ENCODE data around the gene FAM120A.

- no peak for TF ChIP-seq CTCF (IDR thresholded peaks at IDR 0.05)
- no peak for TF ChIP-seq POLR2A (IDR thresholded peaks at IDR 0.05)
These were observed 23.7 kb upstream of the FAM120A start for GRCh38 chr9:93427655-93428379.
